ENCODE data around the gene AGMO.

DNA sequence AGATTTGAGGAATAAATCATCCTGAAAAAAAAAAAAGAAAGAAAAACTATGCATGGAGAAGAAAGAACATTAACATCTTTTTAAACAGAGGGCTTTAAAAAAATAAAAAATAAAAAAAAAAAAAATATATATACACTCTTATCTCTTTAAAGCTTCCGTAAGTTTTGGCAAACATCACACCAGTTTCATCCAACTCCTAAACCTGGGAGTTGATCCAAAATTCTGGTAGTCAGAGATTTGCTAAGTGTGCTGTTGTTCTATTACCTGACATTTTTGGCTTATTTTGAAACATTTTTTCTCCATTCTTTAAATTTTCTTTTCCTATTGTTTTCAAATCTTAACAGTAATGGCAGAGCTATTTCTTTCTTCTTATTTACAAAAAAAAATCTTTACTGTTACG is 273.1 kb downstream of the AGMO start:
- TF ChIP-seq, protein P1, sequence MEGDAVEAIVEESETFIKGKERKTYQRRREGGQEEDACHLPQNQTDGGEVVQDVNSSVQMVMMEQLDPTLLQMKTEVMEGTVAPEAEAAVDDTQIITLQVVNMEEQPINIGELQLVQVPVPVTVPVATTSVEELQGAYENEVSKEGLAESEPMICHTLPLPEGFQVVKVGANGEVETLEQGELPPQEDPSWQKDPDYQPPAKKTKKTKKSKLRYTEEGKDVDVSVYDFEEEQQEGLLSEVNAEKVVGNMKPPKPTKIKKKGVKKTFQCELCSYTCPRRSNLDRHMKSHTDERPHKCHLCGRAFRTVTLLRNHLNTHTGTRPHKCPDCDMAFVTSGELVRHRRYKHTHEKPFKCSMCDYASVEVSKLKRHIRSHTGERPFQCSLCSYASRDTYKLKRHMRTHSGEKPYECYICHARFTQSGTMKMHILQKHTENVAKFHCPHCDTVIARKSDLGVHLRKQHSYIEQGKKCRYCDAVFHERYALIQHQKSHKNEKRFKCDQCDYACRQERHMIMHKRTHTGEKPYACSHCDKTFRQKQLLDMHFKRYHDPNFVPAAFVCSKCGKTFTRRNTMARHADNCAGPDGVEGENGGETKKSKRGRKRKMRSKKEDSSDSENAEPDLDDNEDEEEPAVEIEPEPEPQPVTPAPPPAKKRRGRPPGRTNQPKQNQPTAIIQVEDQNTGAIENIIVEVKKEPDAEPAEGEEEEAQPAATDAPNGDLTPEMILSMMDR (conservative IDR thresholded peaks at IDR 0.05; ENCODE audit: low read depth, low read length) = no peak
- TF ChIP-seq EZH2 (IDR thresholded peaks at IDR 0.05; ENCODE audit: low read length, unreplicated experiment) = no peak
- no peak for TF ChIP-seq EZH2phosphoT487 (IDR thresholded peaks at IDR 0.05; ENCODE audit: borderline replicate concordance, low read length)

Data from PC-3 (cell line).